ENCODE data around the gene BAIAP2. TPM values are rescaled to one million over a fixed set of nuclear protein-coding genes. Genes with fewer than 3 reads are reported as not detected.

The BAIAP2 gene
- total RNA-seq, 2 donors from 2014 or later, result 14.7 to 22.7 TPM

- H3K9ac ChIP-seq (ENCODE audit: low read depth in 2 of 2, low read length in 2 of 2), result no peak overlapping the region
Measured at GRCh38 chr17:81050645-81051625, 16.0 kb downstream of the BAIAP2 start.

DNA sequence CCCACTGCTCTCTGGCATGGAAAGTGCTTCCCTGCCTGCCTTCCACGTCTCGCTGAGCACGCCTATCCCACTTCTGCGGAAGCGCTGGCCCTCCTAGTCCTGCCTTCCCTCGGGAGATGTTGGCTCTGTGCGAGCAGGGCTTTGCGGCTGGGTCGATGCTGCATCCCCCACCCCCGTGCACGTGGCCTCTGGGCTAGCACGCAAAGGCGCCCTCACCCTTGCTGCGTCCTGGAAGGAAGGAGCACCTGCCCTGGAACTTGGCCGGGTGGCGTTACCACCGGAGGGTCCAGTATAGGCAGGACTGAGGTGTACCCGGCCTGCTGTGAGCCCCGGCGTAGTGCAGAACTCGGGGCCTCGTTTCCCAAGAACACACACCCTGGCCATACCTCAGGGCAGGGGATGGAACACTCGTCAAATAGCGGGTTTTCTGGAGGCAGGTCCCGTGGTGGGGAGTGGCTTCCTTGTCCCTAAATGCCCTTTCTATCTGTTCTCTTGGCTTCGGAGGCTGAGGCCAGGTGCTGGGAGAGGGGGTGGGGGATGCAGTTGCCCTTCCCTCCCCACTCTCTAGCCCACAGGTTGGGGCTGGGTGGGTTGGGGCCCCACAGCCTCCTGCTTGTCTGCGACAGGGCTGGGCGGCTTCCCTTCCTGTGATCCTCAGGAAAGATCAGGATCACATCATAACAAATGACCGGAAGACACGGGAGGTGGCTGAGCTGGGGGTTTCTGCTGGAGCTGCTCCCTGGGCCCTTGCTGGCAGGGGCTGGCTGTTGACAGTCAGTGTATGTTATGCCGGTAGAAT, 17.4 kb downstream of the BAIAP2 start:
- H3K27me3 ChIP-seq, result no peaks in the 10 kb centered on the region

More at GRCh38 chr17:81050645-81051625, 16.0 kb downstream of the BAIAP2 start:
- H3K27ac ChIP-seq, result no peak overlapping the region
- TF ChIP-seq, protein P1, sequence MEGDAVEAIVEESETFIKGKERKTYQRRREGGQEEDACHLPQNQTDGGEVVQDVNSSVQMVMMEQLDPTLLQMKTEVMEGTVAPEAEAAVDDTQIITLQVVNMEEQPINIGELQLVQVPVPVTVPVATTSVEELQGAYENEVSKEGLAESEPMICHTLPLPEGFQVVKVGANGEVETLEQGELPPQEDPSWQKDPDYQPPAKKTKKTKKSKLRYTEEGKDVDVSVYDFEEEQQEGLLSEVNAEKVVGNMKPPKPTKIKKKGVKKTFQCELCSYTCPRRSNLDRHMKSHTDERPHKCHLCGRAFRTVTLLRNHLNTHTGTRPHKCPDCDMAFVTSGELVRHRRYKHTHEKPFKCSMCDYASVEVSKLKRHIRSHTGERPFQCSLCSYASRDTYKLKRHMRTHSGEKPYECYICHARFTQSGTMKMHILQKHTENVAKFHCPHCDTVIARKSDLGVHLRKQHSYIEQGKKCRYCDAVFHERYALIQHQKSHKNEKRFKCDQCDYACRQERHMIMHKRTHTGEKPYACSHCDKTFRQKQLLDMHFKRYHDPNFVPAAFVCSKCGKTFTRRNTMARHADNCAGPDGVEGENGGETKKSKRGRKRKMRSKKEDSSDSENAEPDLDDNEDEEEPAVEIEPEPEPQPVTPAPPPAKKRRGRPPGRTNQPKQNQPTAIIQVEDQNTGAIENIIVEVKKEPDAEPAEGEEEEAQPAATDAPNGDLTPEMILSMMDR (IDR thresholded peaks at IDR 0.05), result no peak
- no peaks in the 10 kb centered on the region for H3K9me3 ChIP-seq
- no peak overlapping the region for H3K4me3 ChIP-seq
- H3K4me1 ChIP-seq, result no peaks in the 10 kb centered on the region
- DNase-seq, result no peak
- no peaks in the 10 kb centered on the region for H3K36me3 ChIP-seq
- no peaks in the 10 kb centered on the region for H3K27me3 ChIP-seq
- intact Hi-C loops (cut with DNase I), result no loop called here

DNA sequence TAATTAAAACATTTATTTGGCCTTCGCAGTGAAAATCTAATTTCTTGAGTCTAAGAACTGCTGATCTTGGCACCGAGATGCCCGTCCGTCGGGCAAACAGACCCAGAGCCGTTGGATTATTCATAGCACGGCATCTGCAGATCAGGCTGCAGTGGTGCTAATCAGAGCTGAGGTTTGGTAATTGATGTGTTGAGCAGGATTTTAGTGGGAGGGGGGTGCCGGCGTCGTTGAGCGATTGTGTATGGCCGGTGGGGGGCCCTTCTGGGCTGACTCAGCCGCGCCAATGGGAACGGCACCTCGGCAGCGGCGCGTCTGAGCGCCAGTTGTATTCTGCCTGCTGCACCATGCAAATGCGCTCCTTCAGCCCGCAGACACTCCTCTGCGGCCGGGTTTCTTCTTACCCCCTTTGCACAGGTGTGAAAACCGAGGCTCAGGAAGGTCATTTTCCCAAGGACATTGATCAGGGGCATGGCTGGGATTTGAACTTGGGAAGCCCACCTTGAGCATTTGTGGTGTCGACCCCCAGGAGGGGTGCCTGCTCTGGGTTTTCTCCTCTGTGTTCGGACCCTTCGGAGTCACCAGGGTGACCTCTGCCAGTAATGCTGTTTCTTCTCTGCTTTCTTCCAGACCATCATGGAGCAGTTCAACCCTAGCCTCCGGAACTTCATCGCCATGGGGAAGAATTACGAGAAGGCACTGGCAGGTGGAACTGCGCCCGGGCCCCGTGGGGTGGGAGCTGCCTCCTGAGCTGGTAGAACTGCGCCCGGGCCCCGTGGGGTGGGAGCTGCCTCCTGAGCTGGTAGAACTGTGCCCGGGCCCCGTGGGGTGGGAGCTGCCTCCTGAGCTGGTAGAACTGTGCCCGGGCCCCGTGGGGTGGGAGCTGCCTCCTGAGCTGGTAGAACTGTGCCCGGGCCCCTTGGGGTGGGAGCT, 18.4 kb downstream of the BAIAP2 start:
- Histone ChIP-seq H3K9me3 (no peaks in the 10 kb centered on the region), H3K36me3 (no peaks in the 10 kb centered on the region), H3K4me3 (no peak overlapping the region), H3K27me3 (no peaks in the 10 kb centered on the region), H3K4me1 (no peaks in the 10 kb centered on the region), H3K9ac (ENCODE audit: low read depth in 2 of 2, low read length in 2 of 2) (no peak overlapping the region), H3K27ac (no peak overlapping the region)
- no peak for DNase-seq
- intact Hi-C loops (cut with DNase I), result no loop called here
- TF ChIP-seq, protein P1 (IDR thresholded peaks at IDR 0.05), result no peak

More for the DNA sequence above, 17.4 kb downstream of the BAIAP2 start:
- no peak overlapping the region for H3K27ac ChIP-seq
- no peak for DNase-seq
- intact Hi-C loops (cut with DNase I), result no loop called here
- TF ChIP-seq, protein P1 (IDR thresholded peaks at IDR 0.05), result no peak
- H3K9ac ChIP-seq (ENCODE audit: low read depth in 2 of 2, low read length in 2 of 2), result no peak overlapping the region
- no peak overlapping the region for H3K4me3 ChIP-seq
- no peaks in the 10 kb centered on the region for H3K4me1 ChIP-seq
- no peaks in the 10 kb centered on the region for H3K36me3 ChIP-seq
- H3K9me3 ChIP-seq, result no peaks in the 10 kb centered on the region

- no peak for DNase-seq
- Histone ChIP-seq H3K4me1 (no peaks in the 10 kb centered on the region), H3K36me3 (no peaks in the 10 kb centered on the region), H3K27ac (no peak overlapping the region), H3K27me3 (no peaks in the 10 kb centered on the region), H3K9ac (ENCODE audit: low read depth in 2 of 2, low read length in 2 of 2) (no peak overlapping the region), H3K9me3 (no peaks in the 10 kb centered on the region), H3K4me3 (no peak overlapping the region)
- TF ChIP-seq, protein P1 (IDR thresholded peaks at IDR 0.05), result no peak
- intact Hi-C loops (cut with DNase I), result no loop called here
Measured at GRCh38 chr17:81054308-81054707, 19.4 kb downstream of the BAIAP2 start.
